ENCODE results near the gene TCP11.

The TCP11 gene

GRCh38 chr6:35161776-35162607 lies 20.9 kb upstream of the TCP11 start:
- Histone ChIP-seq H3K27ac (ENCODE audit: low read depth, low read length) (no peak overlapping the region), H3K27me3 (ENCODE audit: insufficient read depth, low read length) (peaks cover 5% of the 10 kb centered on the region; the same call in 1 of the 2 replicates), H3K4me3 (ENCODE audit: low read length) (no peak overlapping the region), H3K4me1 (ENCODE audit: insufficient read depth, low read length) (peaks cover 4% of the 10 kb centered on the region; the same call in 1 of the 2 replicates), H3K9ac (ENCODE audit: low read depth, low read length) (no peak overlapping the region), H3K36me3 (ENCODE audit: insufficient read depth, low read length) (no peaks in the 10 kb centered on the region), H3K9me3 (ENCODE audit: insufficient read depth, low read depth, low read length) (no peaks in the 10 kb centered on the region)
- 91% methylated on average over 5 of the region's 5 CpGs for WGBS

- no peak overlapping the region for H3K27ac ChIP-seq (ENCODE audit: low read depth, low read length)
- no peaks in the 10 kb centered on the region for H3K9me3 ChIP-seq (ENCODE audit: insufficient read depth, low read depth, low read length)
- H3K27me3 ChIP-seq (ENCODE audit: insufficient read depth, low read length): peaks cover 5% of the 10 kb centered on the region; the same call in 1 of the 2 replicates
- H3K9ac ChIP-seq (ENCODE audit: low read depth, low read length): no peak overlapping the region
- H3K4me3 ChIP-seq (ENCODE audit: low read length): no peak overlapping the region
- H3K4me1 ChIP-seq (ENCODE audit: insufficient read depth, low read length): peaks cover 4% of the 10 kb centered on the region; the same call in 1 of the 2 replicates
- H3K36me3 ChIP-seq (ENCODE audit: insufficient read depth, low read length): no peaks in the 10 kb centered on the region
Observed at GRCh38 chr6:35161266-35161665, 20.1 kb upstream of the TCP11 start.

- H3K4me1 ChIP-seq (ENCODE audit: insufficient read depth, low read length): no peaks in the 10 kb centered on the region
- H3K4me3 ChIP-seq (ENCODE audit: low read length): no peak overlapping the region
- H3K9ac ChIP-seq (ENCODE audit: low read depth, low read length): no peak overlapping the region
- 88% methylated on average over 5 of the region's 5 CpGs for WGBS
- H3K27me3 ChIP-seq (ENCODE audit: insufficient read depth, low read length): peaks cover 5% of the 10 kb centered on the region; the same call in 1 of the 2 replicates
- H3K27ac ChIP-seq (ENCODE audit: low read depth, low read length): no peak overlapping the region
- H3K9me3 ChIP-seq (ENCODE audit: insufficient read depth, low read depth, low read length): no peaks in the 10 kb centered on the region
- H3K36me3 ChIP-seq (ENCODE audit: insufficient read depth, low read length): no peaks in the 10 kb centered on the region
Observed at GRCh38 chr6:35160642-35161041, 19.5 kb upstream of the TCP11 start.

GRCh38 chr6:35158520-35158919 lies 17.4 kb upstream of the TCP11 start:
- H3K9me3 ChIP-seq (ENCODE audit: insufficient read depth, low read depth, low read length): no peaks in the 10 kb centered on the region
- peaks cover 5% of the 10 kb centered on the region; the same call in 1 of the 2 replicates for H3K27me3 ChIP-seq (ENCODE audit: insufficient read depth, low read length)
- H3K4me3 ChIP-seq (ENCODE audit: low read length): no peak overlapping the region
- no peaks in the 10 kb centered on the region for H3K4me1 ChIP-seq (ENCODE audit: insufficient read depth, low read length)
- H3K9ac ChIP-seq (ENCODE audit: low read depth, low read length): no peak overlapping the region
- H3K36me3 ChIP-seq (ENCODE audit: insufficient read depth, low read length): no peaks in the 10 kb centered on the region
- H3K27ac ChIP-seq (ENCODE audit: low read depth, low read length): no peak overlapping the region

- Histone ChIP-seq H3K4me1 (ENCODE audit: insufficient read depth, low read length) (no peaks in the 10 kb centered on the region), H3K27me3 (ENCODE audit: insufficient read depth, low read length) (no peaks in the 10 kb centered on the region), H3K4me3 (ENCODE audit: low read length) (no peak overlapping the region), H3K9ac (ENCODE audit: low read depth, low read length) (no peak overlapping the region), H3K9me3 (ENCODE audit: insufficient read depth, low read depth, low read length) (no peaks in the 10 kb centered on the region), H3K27ac (ENCODE audit: low read depth, low read length) (no peak overlapping the region), H3K36me3 (ENCODE audit: insufficient read depth, low read length) (no peaks in the 10 kb centered on the region)
- no CpG with 5 or more reads among the region's 1 CpG for WGBS
Observed at GRCh38 chr6:35154947-35155346, 13.8 kb upstream of the TCP11 start.

- H3K4me3 ChIP-seq (ENCODE audit: low read length): no peak overlapping the region
- H3K4me1 ChIP-seq (ENCODE audit: insufficient read depth, low read length): peaks cover 1% of the 10 kb centered on the region; the same call in 1 of the 2 replicates
- H3K9ac ChIP-seq (ENCODE audit: low read depth, low read length): no peak overlapping the region
- no peak overlapping the region for H3K27ac ChIP-seq (ENCODE audit: low read depth, low read length)
- WGBS: 96% methylated on average over 1 of the region's 2 CpGs
- H3K36me3 ChIP-seq (ENCODE audit: insufficient read depth, low read length): no peaks in the 10 kb centered on the region
- no peaks in the 10 kb centered on the region for H3K9me3 ChIP-seq (ENCODE audit: insufficient read depth, low read depth, low read length)
- H3K27me3 ChIP-seq (ENCODE audit: insufficient read depth, low read length): 0 out of 2 replicates have a peak, but pooled peaks cover 3% of the 10 kb centered on the region
Observed at GRCh38 chr6:35154262-35154661, 13.1 kb upstream of the TCP11 start.

GRCh38 chr6:35152067-35152707 lies 11.0 kb upstream of the TCP11 start:
- no peak overlapping the region for H3K4me3 ChIP-seq (ENCODE audit: low read length)
- peaks cover 21% of the 10 kb centered on the region for H3K4me1 ChIP-seq (ENCODE audit: insufficient read depth, low read length)
- H3K36me3 ChIP-seq (ENCODE audit: insufficient read depth, low read length): no peaks in the 10 kb centered on the region
- H3K27ac ChIP-seq (ENCODE audit: low read depth, low read length): no peak overlapping the region
- 95% methylated on average over 3 of the region's 4 CpGs for WGBS
- H3K9ac ChIP-seq (ENCODE audit: low read depth, low read length): no peak overlapping the region
- no peaks in the 10 kb centered on the region for H3K9me3 ChIP-seq (ENCODE audit: insufficient read depth, low read depth, low read length)
- H3K27me3 ChIP-seq (ENCODE audit: insufficient read depth, low read length): peaks cover 15% of the 10 kb centered on the region; the same call in 1 of the 2 replicates

- H3K4me1 ChIP-seq (ENCODE audit: insufficient read depth, low read length): peaks cover 29% of the 10 kb centered on the region
- WGBS: 96% methylated on average over 2 of the region's 2 CpGs
- no peak overlapping the region for H3K9ac ChIP-seq (ENCODE audit: low read depth, low read length)
- H3K36me3 ChIP-seq (ENCODE audit: insufficient read depth, low read length): no peaks in the 10 kb centered on the region
- peaks cover 20% of the 10 kb centered on the region; the same call in 1 of the 2 replicates for H3K27me3 ChIP-seq (ENCODE audit: insufficient read depth, low read length)
- no peaks in the 10 kb centered on the region for H3K9me3 ChIP-seq (ENCODE audit: insufficient read depth, low read depth, low read length)
- no peak overlapping the region for H3K27ac ChIP-seq (ENCODE audit: low read depth, low read length)
- no peak overlapping the region for H3K4me3 ChIP-seq (ENCODE audit: low read length)
Observed at GRCh38 chr6:35151466-35151865, 10.3 kb upstream of the TCP11 start.

GRCh38 chr6:35149891-35150566 lies 8.9 kb upstream of the TCP11 start:
- Histone ChIP-seq H3K4me3 (ENCODE audit: low read length) (no peak overlapping the region), H3K27me3 (ENCODE audit: insufficient read depth, low read length) (peaks cover 20% of the 10 kb centered on the region; the same call in 1 of the 2 replicates), H3K9me3 (ENCODE audit: insufficient read depth, low read depth, low read length) (no peaks in the 10 kb centered on the region), H3K4me1 (ENCODE audit: insufficient read depth, low read length) (peaks cover 36% of the 10 kb centered on the region), H3K9ac (ENCODE audit: low read depth, low read length) (no peak overlapping the region), H3K36me3 (ENCODE audit: insufficient read depth, low read length) (no peaks in the 10 kb centered on the region), H3K27ac (ENCODE audit: low read depth, low read length) (no peak overlapping the region)
- WGBS: 92% methylated on average over 16 of the region's 16 CpGs

GRCh38 chr6:35148167-35148741 lies 7.1 kb upstream of the TCP11 start:
- 5% methylated on average over 8 of the region's 8 CpGs for WGBS
- peaks cover 36% of the 10 kb centered on the region for H3K4me1 ChIP-seq (ENCODE audit: insufficient read depth, low read length)
- peak overlapping the region; percentile 7 for H3K4me3 ChIP-seq (ENCODE audit: low read length)
- H3K36me3 ChIP-seq (ENCODE audit: insufficient read depth, low read length): no peaks in the 10 kb centered on the region
- H3K27me3 ChIP-seq (ENCODE audit: insufficient read depth, low read length): peaks cover 20% of the 10 kb centered on the region; the same call in 1 of the 2 replicates
- no peaks in the 10 kb centered on the region for H3K9me3 ChIP-seq (ENCODE audit: insufficient read depth, low read depth, low read length)
- peak overlapping the region; percentile 42; the same call in 1 of the 2 replicates for H3K27ac ChIP-seq (ENCODE audit: low read depth, low read length)
- H3K9ac ChIP-seq (ENCODE audit: low read depth, low read length): peak overlapping the region; percentile 37; the same call in 1 of the 2 replicates

All from HUES64 (cell line).